Caco-2 (cell line): Measurements from ENCODE around the gene DEPDC5. TPM values are rescaled to one million over a fixed set of nuclear protein-coding genes. Genes with fewer than 3 reads are reported as not detected.

Experiments
- BruUV-seq: library from RNA; stranded (reverse); fragments of 400-500 nt; replicated peaks from 2 replicates; lab custom pipeline; 2021; lab: Mats Ljungman, UMichigan
- CTCF ChIA-PET: fragments of 300-600 bp; sonication (Branson Sonifier 250); formaldehyde crosslinking; loops from one replicate; lab custom pipeline; 2022; ENCODE audit warnings: antibody characterized with exemption; lab: Charles Lee
- POLR2A ChIA-PET: fragments of 300-600 bp; sonication (Branson Sonifier 250); formaldehyde crosslinking; loops from one replicate; lab custom pipeline; 2022; ENCODE audit warnings: antibody characterized with exemption; lab: Charles Lee
- DNase-seq, 2 experiments: peaks; one replicate each; pipeline versions ENCODE4 v3.0.0 to v3.0.0-alpha.2; 2020 to 2022
- H3K27me3 ChIP-seq: replicated peaks from 2 replicates; pipeline ENCODE4 v1.6.0; 2011; ENCODE audit warnings: low read length; ENCODE audit not compliant: control insufficient read depth, insufficient read depth
- H3K36me3 ChIP-seq: 2 replicates; pipeline ENCODE4 v1.5.1; 2011; ENCODE audit warnings: low read length; ENCODE audit not compliant: control insufficient read depth, insufficient read depth
- H3K4me1 ChIP-seq: fragments of 250-450 bp; sonication (Bioruptor Pico); 2 replicates; pipeline ENCODE4 v1.5.1; 2020; ENCODE audit warnings: mild to moderate bottlenecking
- H3K4me3 ChIP-seq: 2 replicates; pipeline ENCODE4 v1.5.1; 2011; ENCODE audit warnings: low read depth, mild to moderate bottlenecking, control low read depth, low read length
- H3K9me3 ChIP-seq: fragments of 250-450 bp; sonication (Bioruptor Pico); 2 replicates; pipeline ENCODE4 v1.5.1; 2020; ENCODE audit warnings: mild to moderate bottlenecking, moderate library complexity
- H3K27ac Mint-ChIP-seq: one replicate; pipeline ENCODE4 v1.8.0; 2022; ENCODE audit warnings: mixed read lengths; ENCODE audit not compliant: unreplicated experiment
- H3K27me3 Mint-ChIP-seq: one replicate; pipeline ENCODE4 v1.8.0; 2022; ENCODE audit warnings: mixed read lengths; ENCODE audit not compliant: insufficient read depth, unreplicated experiment
- H3K36me3 Mint-ChIP-seq: one replicate; pipeline ENCODE4 v1.8.0; 2022; ENCODE audit warnings: mild to moderate bottlenecking, mixed read lengths; ENCODE audit not compliant: insufficient read depth, unreplicated experiment
- H3K4me1 Mint-ChIP-seq: one replicate; pipeline ENCODE4 v1.8.0; 2022; ENCODE audit warnings: low read depth, mixed read lengths; ENCODE audit not compliant: unreplicated experiment
- H3K4me3 Mint-ChIP-seq: one replicate; pipeline ENCODE4 v1.8.0; 2022; ENCODE audit warnings: mild to moderate bottlenecking, moderate library complexity, mixed read lengths; ENCODE audit not compliant: unreplicated experiment
- H3K9me3 Mint-ChIP-seq: one replicate; pipeline ENCODE4 v1.8.0; 2022; ENCODE audit warnings: mixed read lengths; ENCODE audit not compliant: unreplicated experiment
- intact Hi-C: fragments of 100-400 bp; cut with micrococcal nuclease; formaldehyde crosslinking; loops from one replicate; pipeline ENCODE4 v1.10.0; 2022; ENCODE audit not compliant: unreplicated experiment
- total RNA-seq: library from RNA; stranded (reverse); gene quantifications from 2 replicates; pipeline ENCODE4 v1.2.3, GENCODE V29; 2022
- TF ChIP-seq, protein P1 (sequence below), 2 experiments: fragments of 200-600 bp in 1 of 2; IDR thresholded peaks; 1 replicate in 1 of 2; 2 replicates in 1 of 2; pipeline versions ENCODE4 v1.5.1 to v1.8.0; 2011 to 2022; ENCODE audit warnings: antibody characterized with exemption in 1 of 2, control low read depth in 1 of 2, inconsistent platforms in 1 of 2, low read depth in 1 of 2, low read length in 1 of 2, mild to moderate bottlenecking in 1 of 2, moderate library complexity in 1 of 2; ENCODE audit not compliant: insufficient read depth in 1 of 2, severe bottlenecking in 1 of 2, unreplicated experiment in 1 of 2

Gene DEPDC5
- total RNA-seq, 1 experiment from 2014 or later = 19.4 TPM

DNA sequence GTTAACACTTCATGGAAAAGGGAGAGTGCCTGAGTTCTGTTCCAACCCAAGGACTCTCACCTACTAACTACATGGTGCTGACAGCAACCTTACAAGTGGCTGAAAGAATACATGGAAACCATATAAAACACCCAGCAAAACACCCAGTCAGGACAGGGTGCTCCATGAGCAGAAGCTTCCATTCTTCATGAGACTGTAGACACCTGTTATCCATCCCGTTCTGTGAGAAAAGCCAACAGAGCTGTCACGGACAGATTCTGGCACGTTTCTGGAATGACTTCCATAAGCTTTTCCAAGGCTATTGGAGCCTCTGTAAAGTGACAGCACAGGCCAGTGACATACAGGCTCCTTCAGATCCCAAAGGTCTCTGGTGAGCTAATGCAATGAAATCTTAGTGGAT lies 27.1 kb upstream of the DEPDC5 start:
- Mint-ChIP-seq H3K36me3 (peaks cover 9% of the 10 kb centered on the region), H3K27me3 (no peaks in the 10 kb centered on the region), H3K9me3 (no peaks in the 10 kb centered on the region), H3K4me1 (no peaks in the 10 kb centered on the region), H3K4me3 (no peak overlapping the region), H3K27ac (no peak overlapping the region)
- POLR2A ChIA-PET = no interaction called here
- H3K27me3 ChIP-seq = no peaks in the 10 kb centered on the region
- H3K4me3 ChIP-seq = no peak overlapping the region
- peaks cover 2% of the 10 kb centered on the region; the same call in 1 of the 2 replicates for H3K36me3 ChIP-seq
- intact Hi-C loops = no loop called here
- H3K4me1 ChIP-seq = peaks cover 11% of the 10 kb centered on the region
- TF ChIP-seq, protein P1, sequence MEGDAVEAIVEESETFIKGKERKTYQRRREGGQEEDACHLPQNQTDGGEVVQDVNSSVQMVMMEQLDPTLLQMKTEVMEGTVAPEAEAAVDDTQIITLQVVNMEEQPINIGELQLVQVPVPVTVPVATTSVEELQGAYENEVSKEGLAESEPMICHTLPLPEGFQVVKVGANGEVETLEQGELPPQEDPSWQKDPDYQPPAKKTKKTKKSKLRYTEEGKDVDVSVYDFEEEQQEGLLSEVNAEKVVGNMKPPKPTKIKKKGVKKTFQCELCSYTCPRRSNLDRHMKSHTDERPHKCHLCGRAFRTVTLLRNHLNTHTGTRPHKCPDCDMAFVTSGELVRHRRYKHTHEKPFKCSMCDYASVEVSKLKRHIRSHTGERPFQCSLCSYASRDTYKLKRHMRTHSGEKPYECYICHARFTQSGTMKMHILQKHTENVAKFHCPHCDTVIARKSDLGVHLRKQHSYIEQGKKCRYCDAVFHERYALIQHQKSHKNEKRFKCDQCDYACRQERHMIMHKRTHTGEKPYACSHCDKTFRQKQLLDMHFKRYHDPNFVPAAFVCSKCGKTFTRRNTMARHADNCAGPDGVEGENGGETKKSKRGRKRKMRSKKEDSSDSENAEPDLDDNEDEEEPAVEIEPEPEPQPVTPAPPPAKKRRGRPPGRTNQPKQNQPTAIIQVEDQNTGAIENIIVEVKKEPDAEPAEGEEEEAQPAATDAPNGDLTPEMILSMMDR (IDR thresholded peaks at IDR 0.05; ENCODE audit: insufficient read depth in 1 of 2, low read depth in 1 of 2, low read length in 1 of 2, severe bottlenecking in 1 of 2, unreplicated experiment in 1 of 2) = no peak
- no peak for DNase-seq
- BruUV-seq = no TSS peak
- CTCF ChIA-PET = no interaction called here
- no peaks in the 10 kb centered on the region for H3K9me3 ChIP-seq

DNA sequence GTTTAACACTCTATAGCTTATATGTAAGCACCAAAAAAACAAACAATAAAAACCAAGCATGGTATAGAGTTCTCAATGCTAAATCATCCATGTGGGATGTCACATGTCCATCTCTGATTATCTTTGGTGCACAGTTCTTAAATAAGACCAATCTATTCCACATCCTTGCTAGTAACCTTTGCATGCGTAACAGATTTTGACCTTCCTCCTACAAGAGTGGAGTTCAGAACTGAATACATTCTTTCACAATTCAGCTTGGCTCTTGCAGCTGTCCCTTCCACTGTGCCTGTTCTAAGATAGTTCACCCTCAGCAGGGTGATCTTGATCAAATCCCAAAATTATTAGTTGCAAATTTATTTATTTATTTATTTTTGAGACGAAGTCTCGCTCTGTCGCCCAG lies 25.0 kb upstream of the DEPDC5 start:
- no peaks in the 10 kb centered on the region for H3K27me3 ChIP-seq
- H3K9me3 Mint-ChIP-seq = no peaks in the 10 kb centered on the region
- peaks cover 12% of the 10 kb centered on the region for H3K36me3 Mint-ChIP-seq
- CTCF ChIA-PET = no interaction called here
- intact Hi-C loops = no loop called here
- no peak overlapping the region for H3K4me3 ChIP-seq
- POLR2A ChIA-PET = interaction anchor here (0.5 kb wide), 1 partner anchor 11 kb away, joined by 4 read pairs; no protein-coding TSS in a partner anchor
- H3K9me3 ChIP-seq = no peaks in the 10 kb centered on the region
- peaks cover 2% of the 10 kb centered on the region; the same call in 1 of the 2 replicates for H3K36me3 ChIP-seq
- H3K4me1 Mint-ChIP-seq = no peaks in the 10 kb centered on the region
- no peaks in the 10 kb centered on the region for H3K27me3 Mint-ChIP-seq
- no TSS peak for BruUV-seq
- H3K4me3 Mint-ChIP-seq = no peak overlapping the region
- H3K4me1 ChIP-seq = peaks cover 22% of the 10 kb centered on the region
- TF ChIP-seq, protein P1 (IDR thresholded peaks at IDR 0.05; ENCODE audit: insufficient read depth in 1 of 2, low read depth in 1 of 2, low read length in 1 of 2, severe bottlenecking in 1 of 2, unreplicated experiment in 1 of 2) = no peak
- no peak for DNase-seq
- H3K27ac Mint-ChIP-seq = no peak overlapping the region

DNA sequence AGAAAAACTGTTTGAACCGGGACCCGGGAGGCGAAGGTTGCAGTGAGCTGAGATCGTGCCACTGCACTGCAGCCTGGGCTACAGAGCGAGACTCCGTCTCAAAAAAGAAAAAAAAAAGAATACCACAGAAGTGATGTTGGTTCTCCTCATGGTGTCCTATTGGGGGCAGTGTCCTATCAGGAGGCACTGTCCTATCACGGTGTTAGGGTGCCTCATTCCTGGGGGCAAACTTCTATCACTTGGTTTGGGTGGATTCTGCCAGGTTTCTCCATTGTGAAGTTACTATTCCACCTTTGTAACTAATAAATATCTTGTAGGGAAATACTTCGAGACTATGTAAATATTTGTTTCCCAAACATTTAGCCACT lies 23.5 kb upstream of the DEPDC5 start:
- peaks cover 28% of the 10 kb centered on the region for H3K4me1 ChIP-seq
- Mint-ChIP-seq H3K4me1 (peaks cover 7% of the 10 kb centered on the region), H3K4me3 (no peak overlapping the region), H3K27ac (no peak overlapping the region), H3K27me3 (no peaks in the 10 kb centered on the region), H3K36me3 (peaks cover 22% of the 10 kb centered on the region), H3K9me3 (no peaks in the 10 kb centered on the region)
- H3K9me3 ChIP-seq = no peaks in the 10 kb centered on the region
- DNase-seq = no peak
- BruUV-seq = no TSS peak
- intact Hi-C loops = no loop called here
- H3K27me3 ChIP-seq = no peaks in the 10 kb centered on the region
- CTCF ChIA-PET = no interaction called here
- POLR2A ChIA-PET = no interaction called here
- no peaks in the 10 kb centered on the region for H3K36me3 ChIP-seq
- TF ChIP-seq, protein P1 (IDR thresholded peaks at IDR 0.05; ENCODE audit: insufficient read depth in 1 of 2, low read depth in 1 of 2, low read length in 1 of 2, severe bottlenecking in 1 of 2, unreplicated experiment in 1 of 2) = peak in 1 of 2 experiments; percentile 10
- H3K4me3 ChIP-seq = no peak overlapping the region
